GM13977 (cell line): ENCODE data around the gene SLCO6A1.

ENCODE experiments used
- DNase-seq: peaks from one replicate; pipeline ENCODE4 v3.0.0; 2012; ENCODE audit warnings: low spot score
- in situ Hi-C: fragments of 300-500 bp; cut with MboI; formaldehyde crosslinking; loops from one replicate; pipeline ENCODE4 v1.12.0; 2022; ENCODE audit warnings: low sequenced_read_pairs, low pct_unique_long_range_greater_than_20kb, mixed read lengths, inconsistent platforms; ENCODE audit not compliant: unreplicated experiment
- TF ChIP-seq, protein P1 (sequence below): IDR thresholded peaks from 2 replicates; pipeline ENCODE4 v1.5.1; 2012; ENCODE audit warnings: mild to moderate bottlenecking, control low read depth; ENCODE audit not compliant: insufficient read depth; ENCODE audit errors: extremely low read depth, missing control alignments

Gene SLCO6A1

DNA sequence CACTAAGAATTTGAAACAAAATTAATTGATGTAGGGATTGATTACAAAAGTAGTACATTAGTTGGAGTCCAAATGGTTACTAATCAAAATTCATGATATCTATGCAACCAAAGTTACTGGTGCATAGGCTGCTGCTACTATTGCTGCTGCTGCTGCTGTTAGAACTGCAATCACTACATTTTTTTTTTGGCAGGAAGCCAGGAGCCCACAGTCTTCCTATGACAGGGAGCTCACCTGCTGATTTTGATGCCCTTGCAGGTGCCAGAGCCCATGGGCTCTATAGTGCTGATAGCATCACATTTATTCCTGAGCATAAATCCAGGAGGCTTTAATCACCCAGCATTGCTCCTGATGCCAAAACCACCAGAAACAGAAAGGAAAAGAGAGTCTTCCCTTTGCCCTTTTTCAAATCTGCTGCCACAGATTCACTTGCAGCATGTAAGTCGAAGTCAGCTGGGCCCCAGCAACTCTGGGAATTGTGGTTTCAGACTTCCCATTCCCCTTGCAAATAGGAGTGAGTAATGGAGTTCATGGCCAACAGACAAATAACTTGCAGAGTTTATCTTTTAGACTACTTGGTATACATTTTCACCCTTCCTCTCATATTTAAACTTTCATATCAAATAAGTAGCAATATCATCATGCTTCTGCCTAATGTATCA, 17.6 kb downstream of the SLCO6A1 start:
- DNase-seq, result no peak
- TF ChIP-seq, protein P1, sequence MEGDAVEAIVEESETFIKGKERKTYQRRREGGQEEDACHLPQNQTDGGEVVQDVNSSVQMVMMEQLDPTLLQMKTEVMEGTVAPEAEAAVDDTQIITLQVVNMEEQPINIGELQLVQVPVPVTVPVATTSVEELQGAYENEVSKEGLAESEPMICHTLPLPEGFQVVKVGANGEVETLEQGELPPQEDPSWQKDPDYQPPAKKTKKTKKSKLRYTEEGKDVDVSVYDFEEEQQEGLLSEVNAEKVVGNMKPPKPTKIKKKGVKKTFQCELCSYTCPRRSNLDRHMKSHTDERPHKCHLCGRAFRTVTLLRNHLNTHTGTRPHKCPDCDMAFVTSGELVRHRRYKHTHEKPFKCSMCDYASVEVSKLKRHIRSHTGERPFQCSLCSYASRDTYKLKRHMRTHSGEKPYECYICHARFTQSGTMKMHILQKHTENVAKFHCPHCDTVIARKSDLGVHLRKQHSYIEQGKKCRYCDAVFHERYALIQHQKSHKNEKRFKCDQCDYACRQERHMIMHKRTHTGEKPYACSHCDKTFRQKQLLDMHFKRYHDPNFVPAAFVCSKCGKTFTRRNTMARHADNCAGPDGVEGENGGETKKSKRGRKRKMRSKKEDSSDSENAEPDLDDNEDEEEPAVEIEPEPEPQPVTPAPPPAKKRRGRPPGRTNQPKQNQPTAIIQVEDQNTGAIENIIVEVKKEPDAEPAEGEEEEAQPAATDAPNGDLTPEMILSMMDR, result no peak
- in situ Hi-C loops, result no loop called here

DNA sequence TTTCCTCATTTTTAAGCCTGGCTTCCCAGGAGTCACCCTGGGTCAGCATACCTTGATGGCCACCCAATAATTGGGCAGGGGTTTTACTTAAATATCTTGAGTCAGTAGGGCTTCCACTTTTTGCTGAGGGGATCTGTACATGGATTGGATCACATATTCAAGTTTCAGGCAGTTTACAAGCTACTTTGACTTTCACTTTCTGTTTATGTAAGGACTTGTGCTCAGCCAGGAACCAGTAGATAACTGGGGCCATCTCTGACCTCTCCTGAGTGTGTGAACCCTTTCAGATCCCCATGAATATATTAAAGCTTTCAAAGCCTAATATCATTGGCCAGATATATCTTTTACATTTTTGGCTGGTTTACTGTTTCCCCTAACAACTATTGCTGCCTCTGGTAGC, 45.1 kb downstream of the SLCO6A1 start:
- in situ Hi-C loops, result no loop called here
- DNase-seq, result peak; percentile 13
- TF ChIP-seq, protein P1, result no peak

DNA sequence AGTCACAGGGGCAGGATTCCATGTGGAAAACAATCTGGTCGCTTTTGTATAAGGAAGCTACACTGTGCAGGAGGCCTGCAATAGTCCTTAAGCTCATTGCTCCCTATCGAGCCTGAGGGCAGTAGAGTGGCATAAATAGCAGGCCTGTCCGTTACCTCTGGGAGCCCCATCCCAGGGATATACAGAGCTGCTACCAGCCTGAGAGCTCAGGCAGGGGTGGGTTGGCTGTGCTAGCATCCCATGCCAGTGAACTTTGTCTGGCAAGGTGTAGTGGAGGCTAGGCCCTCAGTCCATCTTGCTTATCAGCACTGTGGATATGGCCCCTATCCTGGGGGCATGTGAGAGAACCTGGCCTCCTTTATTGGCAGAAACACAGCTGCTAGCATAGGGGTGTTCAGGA, 47.7 kb downstream of the SLCO6A1 start:
- in situ Hi-C loops, result no loop called here
- TF ChIP-seq, protein P1, result no peak
- no peak for DNase-seq

DNA sequence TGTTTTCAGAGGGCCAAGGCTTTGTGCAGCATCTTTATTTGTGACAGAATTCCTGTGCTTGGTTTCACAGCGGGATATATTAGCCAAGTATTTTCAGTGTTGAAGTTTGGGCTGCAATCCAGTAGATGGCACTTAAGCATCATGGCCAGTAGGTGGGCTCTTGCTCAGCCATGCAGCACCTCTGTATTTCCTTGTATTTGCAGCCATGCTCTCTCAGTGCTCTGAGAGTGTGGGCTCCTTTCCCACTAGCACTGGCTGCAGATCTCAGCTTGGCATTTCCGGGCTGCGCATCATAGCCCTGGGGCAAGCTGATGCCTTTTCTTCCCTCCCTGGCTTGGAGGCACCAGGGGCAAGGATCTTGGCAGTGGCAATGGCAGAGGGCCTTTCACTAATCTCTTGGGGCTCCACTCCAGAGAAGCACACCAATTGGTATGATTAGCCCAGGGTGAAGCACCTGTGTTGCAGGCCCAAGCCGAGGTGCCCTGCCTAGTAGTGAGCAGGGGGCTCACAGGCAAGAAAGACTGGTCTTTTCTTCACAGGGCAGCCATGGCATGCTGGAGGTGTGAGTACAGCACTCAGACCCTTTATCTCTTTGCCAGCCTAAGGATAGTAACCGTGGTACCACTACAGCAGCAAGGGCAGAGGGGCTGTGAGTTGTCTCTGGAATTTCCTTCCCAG, 48.3 kb downstream of the SLCO6A1 start:
- TF ChIP-seq, protein P1, result peak; percentile 29
- in situ Hi-C loops, result no loop called here
- no peak for DNase-seq

DNA sequence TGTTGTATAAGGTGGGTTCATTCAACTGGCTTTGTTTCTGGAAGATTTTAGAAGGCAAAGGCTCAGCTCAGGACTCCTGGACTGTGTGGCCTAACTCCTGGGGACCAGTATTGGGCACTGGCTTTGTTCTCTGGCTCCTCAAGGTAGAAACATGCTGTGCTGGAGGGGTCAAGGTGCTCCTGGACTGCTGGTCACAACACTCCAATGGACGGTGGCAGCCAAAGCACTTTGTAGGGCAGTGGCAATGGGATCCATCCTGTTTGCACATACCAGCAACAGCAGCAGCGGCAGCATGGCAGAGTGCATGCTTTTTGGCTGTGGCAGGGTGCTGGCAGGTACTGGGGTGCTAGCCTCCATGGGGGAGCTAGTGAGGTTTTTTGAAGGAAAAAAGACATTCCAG, 65.3 kb downstream of the SLCO6A1 start:
- in situ Hi-C loops, result no loop called here
- no peak for DNase-seq
- TF ChIP-seq, protein P1, result no peak

DNA sequence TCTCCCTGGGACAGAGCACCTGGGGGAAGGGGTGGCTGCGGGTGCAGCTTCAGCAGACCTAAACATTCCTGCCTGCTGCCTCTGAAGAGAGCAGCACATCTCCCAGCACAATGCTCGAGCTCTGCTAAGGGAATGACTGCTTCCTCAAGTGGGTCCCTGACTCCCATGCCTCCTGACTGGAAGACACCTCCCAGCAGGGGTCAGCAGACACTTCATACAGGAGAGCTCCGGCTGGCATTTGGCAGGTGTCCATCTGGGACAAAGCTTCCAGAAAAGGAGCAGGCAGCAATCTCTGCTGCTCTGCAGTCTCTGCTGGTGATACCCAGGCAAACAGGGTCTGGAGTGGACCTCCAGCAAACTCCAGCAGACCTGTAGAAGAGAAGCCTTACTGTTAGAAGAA, 77.2 kb downstream of the SLCO6A1 start:
- TF ChIP-seq, protein P1, result no peak
- in situ Hi-C loops, result no loop called here
- DNase-seq, result no peak
